PC-9 (cell line): ENCODE data around the gene SREK1IP1. TPM values are rescaled to one million over a fixed set of nuclear protein-coding genes. Genes with fewer than 3 reads are reported as not detected.

Source experiments
- BruUV-seq: library from RNA; stranded (reverse); fragments of 400-500 nt; replicated peaks from 2 replicates; lab custom pipeline; 2021; lab: Mats Ljungman, UMichigan
- CTCF ChIA-PET: fragments of 300-600 bp; sonication (Branson Sonifier 250); formaldehyde crosslinking; loops from one replicate; lab custom pipeline; 2022; ENCODE audit warnings: antibody characterized with exemption; lab: Charles Lee
- POLR2A ChIA-PET: fragments of 300-600 bp; sonication (Branson Sonifier 250); formaldehyde crosslinking; loops from one replicate; lab custom pipeline; 2022; ENCODE audit warnings: antibody characterized with exemption; ENCODE audit not compliant: unreplicated experiment; lab: Charles Lee
- DNase-seq, 2 experiments: peaks; one replicate each; pipeline versions ENCODE4 v3.0.0 to v3.0.0-alpha.2; 2015 to 2022; ENCODE audit warnings: mixed read lengths in 1 of 2
- H2AFZ ChIP-seq: fragments of 200-600 bp; sonication (generic); 2 replicates; pipeline ENCODE4 v1.8.1; 2017; ENCODE audit warnings: antibody characterized with exemption
- H3F3A ChIP-seq: fragments of 200-600 bp; sonication (generic); 2 replicates; pipeline ENCODE4 v1.8.1; 2017; ENCODE audit warnings: antibody characterized with exemption, mild to moderate bottlenecking, low read depth; ENCODE audit not compliant: insufficient read depth
- H3K27ac ChIP-seq: fragments of 200-600 bp; sonication (generic); 2 replicates; pipeline ENCODE4 v1.6.1; 2016; ENCODE audit warnings: mixed run types
- H3K27me3 ChIP-seq: fragments of 200-600 bp; sonication (generic); 2 replicates; pipeline ENCODE4 v1.6.1; 2016; ENCODE audit warnings: low read depth, mixed run types; ENCODE audit not compliant: insufficient read depth
- H3K36me3 ChIP-seq: fragments of 200-600 bp; sonication (generic); 2 replicates; pipeline ENCODE4 v1.6.1; 2016; ENCODE audit warnings: low read depth, mixed run types
- H3K4me1 ChIP-seq: fragments of 200-600 bp; sonication (generic); replicated peaks from 2 replicates; pipeline ENCODE4 v1.6.1; 2016; ENCODE audit warnings: mixed run types; ENCODE audit not compliant: insufficient read depth
- H3K4me2 ChIP-seq: fragments of 200-600 bp; sonication (generic); 2 replicates; pipeline ENCODE4 v1.6.1; 2017; ENCODE audit warnings: mixed run types
- H3K4me3 ChIP-seq: fragments of 200-600 bp; sonication (generic); 2 replicates; pipeline ENCODE4 v1.6.1; 2016; ENCODE audit warnings: mixed run types
- H3K79me2 ChIP-seq: fragments of 200-600 bp; sonication (generic); 2 replicates; pipeline ENCODE4 v1.6.1; 2017; ENCODE audit warnings: low read depth, mixed run types
- H3K9me2 ChIP-seq: fragments of 200-600 bp; sonication (generic); 2 replicates; pipeline ENCODE4 v1.8.1; 2017; ENCODE audit warnings: mild to moderate bottlenecking; ENCODE audit not compliant: insufficient read depth
- H3K9me3 ChIP-seq: fragments of 200-600 bp; sonication (generic); 2 replicates; pipeline ENCODE4 v1.8.1; 2016; ENCODE audit warnings: low read depth; ENCODE audit not compliant: insufficient read depth
- H4K20me1 ChIP-seq: fragments of 200-600 bp; sonication (generic); 2 replicates; pipeline ENCODE4 v1.8.1; 2017; ENCODE audit not compliant: insufficient read depth
- CTCF ChIP-seq: fragments of 200-600 bp; sonication (generic); conservative IDR thresholded peaks from 2 replicates; pipeline ENCODE4 v1.6.1; 2017; ENCODE audit warnings: mixed run types, antibody characterized with exemption, mild to moderate bottlenecking, moderate library complexity
- EZH2 ChIP-seq: fragments of 200-600 bp; sonication (generic); IDR thresholded peaks from 2 replicates; pipeline ENCODE4 v1.8.0; 2017; ENCODE audit warnings: antibody characterized with exemption, low read depth
- intact Hi-C: fragments of 100-400 bp; cut with micrococcal nuclease; formaldehyde crosslinking; loops from one replicate; pipeline ENCODE4 v1.10.0; 2022; ENCODE audit not compliant: unreplicated experiment
- total RNA-seq: library from RNA; stranded (reverse); gene quantifications from 2 replicates; pipeline ENCODE4 v1.2.3, GENCODE V29; 2021

The SREK1IP1 gene
- total RNA-seq, 1 experiment from 2014 or later = 10.9 TPM

GRCh38 chr5:64811050-64811640 is 42.7 kb upstream of the SREK1IP1 start:
- H3K4me3 ChIP-seq = no peak overlapping the region
- ChIA-PET POLR2A (no interaction called here), CTCF (interaction anchor here (0.5 to 1.5 kb wide), 7 partner anchors 128 to 674 kb away, joined by 3 to 21 read pairs (median 4); partner anchors contain the start of gene ADAMTS6)
- H3K4me1 ChIP-seq = no peaks in the 10 kb centered on the region
- H4K20me1 ChIP-seq = peaks cover 5% of the 10 kb centered on the region; the same call in 1 of the 2 replicates
- no peak overlapping the region for H2AFZ ChIP-seq
- H3K79me2 ChIP-seq = no peaks in the 10 kb centered on the region
- DNase-seq = no peak
- H3K36me3 ChIP-seq = no peaks in the 10 kb centered on the region
- H3K9me3 ChIP-seq = no peaks in the 10 kb centered on the region
- no peak overlapping the region for H3K27ac ChIP-seq
- H3K27me3 ChIP-seq = no peaks in the 10 kb centered on the region
- H3F3A ChIP-seq = no peaks in the 10 kb centered on the region
- no peaks in the 10 kb centered on the region for H3K9me2 ChIP-seq
- intact Hi-C loops = loop anchor here (1.0 to 5.0 kb wide), 3 partner anchors 131 to 672 kb away; no protein-coding TSS in a partner anchor
- no peak for TF ChIP-seq EZH2
- peak; percentile 82 for TF ChIP-seq CTCF
- no TSS peak for BruUV-seq
- no peak overlapping the region for H3K4me2 ChIP-seq

GRCh38 chr5:64807520-64807919 is 39.0 kb upstream of the SREK1IP1 start:
- no peaks in the 10 kb centered on the region for H3K9me2 ChIP-seq
- DNase-seq = no peak
- H3K4me1 ChIP-seq = no peaks in the 10 kb centered on the region
- CTCF ChIA-PET = no interaction called here
- 0 out of 2 replicates have a peak, but pooled peaks cover under 1% of the 10 kb centered on the region for H3K36me3 ChIP-seq
- POLR2A ChIA-PET = interaction anchor here (0.5 kb wide), 1 partner anchor 18 kb away, joined by 3 read pairs; no protein-coding TSS in a partner anchor
- H3K27ac ChIP-seq = no peak overlapping the region
- H3K79me2 ChIP-seq = no peaks in the 10 kb centered on the region
- no peaks in the 10 kb centered on the region for H3K9me3 ChIP-seq
- H2AFZ ChIP-seq = no peak overlapping the region
- BruUV-seq = no TSS peak
- TF ChIP-seq CTCF (no peak), EZH2 (no peak)
- H4K20me1 ChIP-seq = peaks cover 5% of the 10 kb centered on the region; the same call in 1 of the 2 replicates
- intact Hi-C loops = no loop called here
- no peaks in the 10 kb centered on the region for H3K27me3 ChIP-seq
- H3K4me3 ChIP-seq = no peak overlapping the region
- H3F3A ChIP-seq = no peaks in the 10 kb centered on the region
- no peak overlapping the region for H3K4me2 ChIP-seq

GRCh38 chr5:64806537-64806936 is 38.0 kb upstream of the SREK1IP1 start:
- Histone ChIP-seq H3K4me1 (no peaks in the 10 kb centered on the region), H3K9me3 (no peaks in the 10 kb centered on the region), H3K27me3 (no peaks in the 10 kb centered on the region), H3K27ac (no peak overlapping the region), H3K4me3 (no peak overlapping the region), H2AFZ (no peak overlapping the region), H3F3A (no peaks in the 10 kb centered on the region), H3K79me2 (no peaks in the 10 kb centered on the region), H3K4me2 (no peak overlapping the region), H3K36me3 (0 out of 2 replicates have a peak, but pooled peaks cover 4% of the 10 kb centered on the region), H3K9me2 (no peaks in the 10 kb centered on the region), H4K20me1 (peaks cover 5% of the 10 kb centered on the region; the same call in 1 of the 2 replicates)
- BruUV-seq = no TSS peak
- DNase-seq = no peak
- no peak for TF ChIP-seq EZH2
- no peak for TF ChIP-seq CTCF
- intact Hi-C loops = no loop called here
- ChIA-PET CTCF (no interaction called here), POLR2A (no interaction called here)
